ENCODE data around the gene UST. TPM values are rescaled to one million over a fixed set of nuclear protein-coding genes. Genes with fewer than 3 reads are reported as not detected.
"Not testable (repeated sequence)": the region's sequence is repeated elsewhere in the genome, so short reads cannot be mapped to it uniquely, and the experiment has no call there.

The UST gene
- total RNA-seq, 4 donors from 2014 or later, result 4.8 to 9.0 (median 7.8) TPM

- 80 to 95% methylated on average over 4 of the region's 4 CpGs for WGBS, 2 donors (ENCODE audit: low coverage in 1 of 2)
- H3K36me3 ChIP-seq, result no peaks in the 10 kb centered on the region
- H3K27me3 ChIP-seq, result no peaks in the 10 kb centered on the region
- in situ Hi-C loops (cut with MboI; ENCODE audit: low pct_ligation_motif_present in 1 of 4, low pct_unique_long_range_greater_than_20kb in 1 of 4, low sequenced_read_pairs in 3 of 4), result loop anchor here in 1 of 4 donors (25.0 kb wide), 1 partner anchor 414 kb away; no protein-coding TSS in a partner anchor
- DNase-seq, result no peak
- no peak overlapping the region for H3K27ac ChIP-seq
- TF ChIP-seq POLR2AphosphoS5 (IDR thresholded peaks at IDR 0.05) (no peak), EP300 (IDR thresholded peaks at IDR 0.05; ENCODE audit: low read depth) (no peak), POLR2A (IDR thresholded peaks at IDR 0.05) (no peak), CTCF (IDR thresholded peaks at IDR 0.05) (no peak)
- peaks cover 0 to 6% (median 1%) of the 10 kb centered on the region in 4 donors for H3K4me1 ChIP-seq
- H3K4me3 ChIP-seq, result no peak overlapping the region
- peaks cover 12 to 17% of the 10 kb centered on the region in 2 donors for H3K9me3 ChIP-seq
- intact Hi-C loops (cut with DNase I; ENCODE audit: low total_unique reads), result no loop called here
These were observed 352.0 kb downstream of the UST start for GRCh38 chr6:149098700-149099276.

GRCh38 chr6:149102324-149102723 is 355.5 kb downstream of the UST start:
- no peak overlapping the region for H3K27ac ChIP-seq
- H3K4me1 ChIP-seq, result no peaks in the 10 kb centered on the region
- peaks cover 12 to 17% of the 10 kb centered on the region in 2 donors for H3K9me3 ChIP-seq
- H3K27me3 ChIP-seq, result no peaks in the 10 kb centered on the region
- no peaks in the 10 kb centered on the region for H3K36me3 ChIP-seq
- TF ChIP-seq EP300 (IDR thresholded peaks at IDR 0.05; ENCODE audit: low read depth) (no peak), CTCF (IDR thresholded peaks at IDR 0.05) (no peak), POLR2A (IDR thresholded peaks at IDR 0.05) (no peak), POLR2AphosphoS5 (IDR thresholded peaks at IDR 0.05) (no peak)
- intact Hi-C loops (cut with DNase I; ENCODE audit: low total_unique reads) (no loop called here), in situ Hi-C loops (cut with MboI; ENCODE audit: low pct_ligation_motif_present in 1 of 4, low pct_unique_long_range_greater_than_20kb in 1 of 4, low sequenced_read_pairs in 3 of 4) (no loop called here)
- no peak for DNase-seq
- no peak overlapping the region for H3K4me3 ChIP-seq

- intact Hi-C loops (cut with DNase I; ENCODE audit: low total_unique reads); H3K4me1 ChIP-seq; H3K9me3 ChIP-seq; H3K4me3 ChIP-seq; H3K27ac ChIP-seq; H3K27me3 ChIP-seq; H3K36me3 ChIP-seq; in situ Hi-C loops (cut with MboI; ENCODE audit: low pct_ligation_motif_present in 1 of 4, low pct_unique_long_range_greater_than_20kb in 1 of 4, low sequenced_read_pairs in 3 of 4); DNase-seq: not testable (repeated sequence)
- WGBS, 2 donors (ENCODE audit: low coverage in 1 of 2), result 95 to 100% methylated on average over 1 to 3 of the region's 3 CpGs
These were observed 357.1 kb downstream of the UST start for GRCh38 chr6:149103950-149104349.

GRCh38 chr6:149107520-149107919 is 360.7 kb downstream of the UST start:
- Histone ChIP-seq H3K9me3 (no peaks in the 10 kb centered on the region), H3K27ac (no peak overlapping the region), H3K4me1 (no peaks in the 10 kb centered on the region), H3K27me3 (no peaks in the 10 kb centered on the region), H3K4me3 (no peak overlapping the region), H3K36me3 (no peaks in the 10 kb centered on the region)
- in situ Hi-C loops (cut with MboI; ENCODE audit: low pct_ligation_motif_present in 1 of 4, low pct_unique_long_range_greater_than_20kb in 1 of 4, low sequenced_read_pairs in 3 of 4) (no loop called here), intact Hi-C loops (cut with DNase I; ENCODE audit: low total_unique reads) (no loop called here)
- no peak for DNase-seq
- 85 to 88% methylated on average over 3 to 5 of the region's 5 CpGs for WGBS, 2 donors (ENCODE audit: low coverage in 1 of 2)
- TF ChIP-seq EP300 (IDR thresholded peaks at IDR 0.05; ENCODE audit: low read depth) (no peak), POLR2A (IDR thresholded peaks at IDR 0.05) (no peak), POLR2AphosphoS5 (IDR thresholded peaks at IDR 0.05) (no peak), CTCF (IDR thresholded peaks at IDR 0.05) (no peak)
